NCI-H2029 (cell line): ENCODE measurements around the gene ARHGAP10.
"Not testable (repeated sequence)": the region's sequence is repeated elsewhere in the genome, so short reads cannot be mapped to it uniquely, and the experiment has no call there.

Experiments used
- DNase-seq: peaks from one replicate; lab custom pipeline; 2025; lab: John Stamatoyannopoulos, UW

ARHGAP10 gene

GRCh38 chr4:147985376-147985775 is 253.5 kb downstream of the ARHGAP10 start:
- no peak for DNase-seq

- DNase-seq = no peak
These were observed 255.4 kb downstream of the ARHGAP10 start for GRCh38 chr4:147987252-147987651.

GRCh38 chr4:147991543-147992283 is 259.8 kb downstream of the ARHGAP10 start:
- DNase-seq = no peak

GRCh38 chr4:147994076-147994475 is 262.2 kb downstream of the ARHGAP10 start:
- no peak for DNase-seq

- no peak for DNase-seq
These were observed 262.9 kb downstream of the ARHGAP10 start for GRCh38 chr4:147994491-147995385.

- no peak for DNase-seq
These were observed 265.0 kb downstream of the ARHGAP10 start for GRCh38 chr4:147996859-147997258.

GRCh38 chr4:148000038-148000437 is 268.1 kb downstream of the ARHGAP10 start:
- DNase-seq = not testable (repeated sequence)

GRCh38 chr4:148004228-148004857 is 272.5 kb downstream of the ARHGAP10 start:
- DNase-seq = no peak

GRCh38 chr4:148006001-148006400 is 274.1 kb downstream of the ARHGAP10 start:
- DNase-seq = no peak

- no peak for DNase-seq
These were observed 275.4 kb downstream of the ARHGAP10 start for GRCh38 chr4:148007314-148007760.

GRCh38 chr4:148007792-148008191 is 275.9 kb downstream of the ARHGAP10 start:
- no peak for DNase-seq

GRCh38 chr4:148015058-148015457 is 283.2 kb downstream of the ARHGAP10 start:
- no peak for DNase-seq

- no peak for DNase-seq
These were observed 283.6 kb downstream of the ARHGAP10 start for GRCh38 chr4:148015468-148015867.

- no peak for DNase-seq
These were observed 284.3 kb downstream of the ARHGAP10 start for GRCh38 chr4:148016063-148016637.

GRCh38 chr4:148017801-148018200 is 285.9 kb downstream of the ARHGAP10 start:
- DNase-seq = peak; percentile 8

- DNase-seq = no peak
These were observed 289.8 kb downstream of the ARHGAP10 start for GRCh38 chr4:148021686-148022085.

GRCh38 chr4:148022975-148023374 is 291.1 kb downstream of the ARHGAP10 start:
- DNase-seq = no peak

- DNase-seq = no peak
These were observed 291.8 kb downstream of the ARHGAP10 start for GRCh38 chr4:148023512-148024181.

- DNase-seq = no peak
These were observed 294.1 kb downstream of the ARHGAP10 start for GRCh38 chr4:148025981-148026380.

- no peak for DNase-seq
These were observed 295.3 kb downstream of the ARHGAP10 start for GRCh38 chr4:148027201-148027600.

GRCh38 chr4:148029781-148030180 is 297.9 kb downstream of the ARHGAP10 start:
- DNase-seq = no peak
